Skin epidermis (tissue), 12 donors: ENCODE data around the gene PRLR.
A peak's percentile ranks its signal among the peaks of the same experiment; 100 is the strongest.
"Not testable (repeated sequence)": the region's sequence is repeated elsewhere in the genome, so short reads cannot be mapped to it uniquely, and the experiment has no call there.

Experiments used
- H3K27ac ChIP-seq, 21 experiments: fragments of 200-600 bp; sonication (generic) in 11 of 21; one replicate each; pipeline ENCODE4 v1.5.0; 2020; ENCODE audit warnings: mild to moderate bottlenecking in 3 of 21, inconsistent platforms in 2 of 21, moderate library complexity in 2 of 21
- H3K4me3 ChIP-seq, 7 experiments: fragments of 200-600 bp; sonication (generic) in 2 of 7; one replicate each; pipeline ENCODE4 v1.5.0; 2020; ENCODE audit warnings: inconsistent platforms in 2 of 7, mild to moderate bottlenecking in 2 of 7, moderate library complexity in 1 of 7

PRLR gene

GRCh38 chr5:35136386-35136785 is 93.9 kb downstream of the PRLR start:
- H3K27ac ChIP-seq, result peak overlapping the region in 4 of 21 experiments; percentile 21 to 70 (median 51)
- no peak overlapping the region for H3K4me3 ChIP-seq

- H3K27ac ChIP-seq, result peak overlapping the region in 2 of 21 experiments; percentile 49 to 50
- no peak overlapping the region for H3K4me3 ChIP-seq
Observed at GRCh38 chr5:35135239-35135700, 95.0 kb downstream of the PRLR start.

GRCh38 chr5:35134278-35135030 is 95.8 kb downstream of the PRLR start:
- Histone ChIP-seq H3K27ac (peak overlapping the region in 1 of 21 experiments; percentile 50), H3K4me3 (no peak overlapping the region)

GRCh38 chr5:35133186-35133585 is 97.1 kb downstream of the PRLR start:
- no peak overlapping the region for H3K27ac ChIP-seq
- no peak overlapping the region for H3K4me3 ChIP-seq

GRCh38 chr5:35131723-35132122 is 98.6 kb downstream of the PRLR start:
- no peak overlapping the region for H3K27ac ChIP-seq
- H3K4me3 ChIP-seq, result no peak overlapping the region

- peak overlapping the region in 2 of 21 experiments; percentile 38 to 41 for H3K27ac ChIP-seq
- H3K4me3 ChIP-seq, result no peak overlapping the region
Observed at GRCh38 chr5:35129921-35130485, 100.3 kb downstream of the PRLR start.

GRCh38 chr5:35129276-35129675 is 101.0 kb downstream of the PRLR start:
- Histone ChIP-seq H3K27ac (peak overlapping the region in 1 of 21 experiments; percentile 27), H3K4me3 (no peak overlapping the region)

- no peak overlapping the region for H3K27ac ChIP-seq
Observed at GRCh38 chr5:35127006-35127405, 103.3 kb downstream of the PRLR start.

GRCh38 chr5:35125746-35126145 is 104.5 kb downstream of the PRLR start:
- no peak overlapping the region for H3K27ac ChIP-seq
- H3K4me3 ChIP-seq, result no peak overlapping the region

More at GRCh38 chr5:35127006-35127405, 103.3 kb downstream of the PRLR start:
- H3K4me3 ChIP-seq, result no peak overlapping the region

GRCh38 chr5:35124932-35125331 is 105.4 kb downstream of the PRLR start:
- H3K4me3 ChIP-seq, result no peak overlapping the region
- H3K27ac ChIP-seq, result no peak overlapping the region

GRCh38 chr5:35122819-35123218 is 107.5 kb downstream of the PRLR start:
- no peak overlapping the region for H3K27ac ChIP-seq
- no peak overlapping the region for H3K4me3 ChIP-seq

- Histone ChIP-seq H3K27ac (no peak overlapping the region), H3K4me3 (no peak overlapping the region)
Observed at GRCh38 chr5:35120715-35121114, 109.6 kb downstream of the PRLR start.

GRCh38 chr5:35117967-35118366 is 112.3 kb downstream of the PRLR start:
- H3K27ac ChIP-seq, result peak overlapping the region in 1 of 21 experiments; percentile 21
- no peak overlapping the region for H3K4me3 ChIP-seq

- H3K4me3 ChIP-seq, result no peak overlapping the region
- H3K27ac ChIP-seq, result no peak overlapping the region
Observed at GRCh38 chr5:35115920-35116319, 114.4 kb downstream of the PRLR start.

- no peak overlapping the region for H3K27ac ChIP-seq
- H3K4me3 ChIP-seq, result no peak overlapping the region
Observed at GRCh38 chr5:35114698-35115097, 115.6 kb downstream of the PRLR start.

- Histone ChIP-seq H3K4me3 (no peak overlapping the region), H3K27ac (no peak overlapping the region)
Observed at GRCh38 chr5:35112300-35112699, 118.0 kb downstream of the PRLR start.

GRCh38 chr5:35104550-35104949 is 125.7 kb downstream of the PRLR start:
- not testable (repeated sequence) for H3K4me3 ChIP-seq, H3K27ac ChIP-seq

- Histone ChIP-seq H3K4me3 (no peak overlapping the region), H3K27ac (no peak overlapping the region)
Observed at GRCh38 chr5:35103637-35104299, 126.5 kb downstream of the PRLR start.

- not testable (repeated sequence) for H3K4me3 ChIP-seq, H3K27ac ChIP-seq
Observed at GRCh38 chr5:35101720-35102119, 128.6 kb downstream of the PRLR start.

GRCh38 chr5:35101016-35101415 is 129.3 kb downstream of the PRLR start:
- Histone ChIP-seq H3K27ac (no peak overlapping the region), H3K4me3 (no peak overlapping the region)

GRCh38 chr5:35098214-35098613 is 132.1 kb downstream of the PRLR start:
- H3K27ac ChIP-seq, result no peak overlapping the region
- no peak overlapping the region for H3K4me3 ChIP-seq
